KBM-7 (cell line): ENCODE data around the gene FGF3.

Experiments used
- DNase-seq: peaks from one replicate; pipeline ENCODE4 v3.0.0-alpha.2; 2015
- in situ Hi-C: fragments of 300-500 bp; cut with MboI; formaldehyde crosslinking; loops from 2 replicates; pipeline ENCODE4 v1.14.3; 2020; ENCODE audit warnings: low sequenced_read_pairs, low pct_unique_long_range_greater_than_20kb, mixed read lengths

Gene FGF3

GRCh38 chr11:69828276-69828970 is 9.2 kb upstream of the FGF3 start:
- in situ Hi-C loops, result no loop called here
- no peak for DNase-seq

GRCh38 chr11:69826773-69827172 is 7.6 kb upstream of the FGF3 start:
- no peak for DNase-seq
- in situ Hi-C loops, result no loop called here

GRCh38 chr11:69825941-69826340 is 6.7 kb upstream of the FGF3 start:
- no peak for DNase-seq
- in situ Hi-C loops, result no loop called here

GRCh38 chr11:69825037-69825834 is 6.0 kb upstream of the FGF3 start:
- no peak for DNase-seq
- in situ Hi-C loops, result no loop called here

- in situ Hi-C loops, result no loop called here
These were observed 4.5 kb upstream of the FGF3 start for GRCh38 chr11:69823641-69824265.

GRCh38 chr11:69822676-69823494 is 3.7 kb upstream of the FGF3 start:
- no peak for DNase-seq
- in situ Hi-C loops, result no loop called here

More at GRCh38 chr11:69823641-69824265, 4.5 kb upstream of the FGF3 start:
- no peak for DNase-seq

GRCh38 chr11:69821511-69822040 is 2.4 kb upstream of the FGF3 start:
- in situ Hi-C loops, result no loop called here
- DNase-seq, result no peak

GRCh38 chr11:69820441-69820840 is 1.2 kb upstream of the FGF3 start:
- no peak for DNase-seq
- in situ Hi-C loops, result no loop called here

GRCh38 chr11:69819541-69820070 is 390 bp upstream of the FGF3 start:
- in situ Hi-C loops, result no loop called here
- no peak for DNase-seq

GRCh38 chr11:69818231-69818602 is 999 bp downstream of the FGF3 start:
- no peak for DNase-seq
- in situ Hi-C loops, result no loop called here

- in situ Hi-C loops, result no loop called here
- no peak for DNase-seq
These were observed 1.7 kb downstream of the FGF3 start for GRCh38 chr11:69817265-69818230.

GRCh38 chr11:69816671-69817070 is 2.5 kb downstream of the FGF3 start:
- no peak for DNase-seq
- in situ Hi-C loops, result no loop called here

GRCh38 chr11:69815973-69816372 is 3.2 kb downstream of the FGF3 start:
- in situ Hi-C loops, result no loop called here
- DNase-seq, result no peak

- no peak for DNase-seq
- in situ Hi-C loops, result no loop called here
These were observed 4.3 kb downstream of the FGF3 start for GRCh38 chr11:69814902-69815301.

- in situ Hi-C loops, result no loop called here
- no peak for DNase-seq
These were observed 4.8 kb downstream of the FGF3 start for GRCh38 chr11:69814411-69814810.

GRCh38 chr11:69813839-69814238 is 5.4 kb downstream of the FGF3 start:
- no peak for DNase-seq
- in situ Hi-C loops, result no loop called here

- no peak for DNase-seq
- in situ Hi-C loops, result no loop called here
These were observed 6.3 kb downstream of the FGF3 start for GRCh38 chr11:69812946-69813345.

- no peak for DNase-seq
- in situ Hi-C loops, result no loop called here
These were observed 7.0 kb downstream of the FGF3 start for GRCh38 chr11:69812256-69812655.
